ENCODE data around the gene LTBP2.

The LTBP2 gene

GRCh38 chr14:74488786-74489397 is 123.1 kb downstream of the LTBP2 start:
- no peak for DNase-seq (ENCODE audit: low read depth, low spot score)

GRCh38 chr14:74486164-74486563 is 125.9 kb downstream of the LTBP2 start:
- DNase-seq (ENCODE audit: low read depth, low spot score) = no peak

GRCh38 chr14:74483321-74483720 is 128.7 kb downstream of the LTBP2 start:
- DNase-seq (ENCODE audit: low read depth, low spot score) = no peak

DNA sequence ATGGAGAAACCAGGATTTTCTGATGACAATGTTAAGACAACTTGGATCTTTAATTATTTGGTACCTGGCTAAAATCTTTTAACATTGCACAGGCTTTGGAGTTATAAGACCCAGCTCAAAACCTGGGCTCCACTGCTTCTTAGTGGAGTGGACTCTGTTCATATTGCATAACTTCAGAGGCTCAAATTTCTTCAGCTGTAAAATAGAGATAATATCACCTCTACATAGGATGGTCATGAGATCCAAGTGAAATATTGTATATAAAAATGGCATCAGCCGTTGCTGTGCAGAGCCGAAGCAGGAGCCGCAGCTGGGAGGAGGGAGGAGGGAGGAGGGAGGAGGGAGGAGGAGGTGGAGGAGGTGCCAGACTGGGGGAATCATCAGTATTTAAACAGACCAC is 129.5 kb downstream of the LTBP2 start:
- no peak for DNase-seq (ENCODE audit: low read depth, low spot score)

GRCh38 chr14:74480046-74480445 is 132.0 kb downstream of the LTBP2 start:
- DNase-seq (ENCODE audit: low read depth, low spot score) = no peak

GRCh38 chr14:74478996-74479635 is 132.9 kb downstream of the LTBP2 start:
- DNase-seq (ENCODE audit: low read depth, low spot score) = no peak

- no peak for DNase-seq (ENCODE audit: low read depth, low spot score)
These were observed 135.4 kb downstream of the LTBP2 start for GRCh38 chr14:74476607-74477006.

GRCh38 chr14:74476107-74476506 is 135.9 kb downstream of the LTBP2 start:
- DNase-seq (ENCODE audit: low read depth, low spot score) = no peak

- DNase-seq (ENCODE audit: low read depth, low spot score) = no peak
These were observed 136.4 kb downstream of the LTBP2 start for GRCh38 chr14:74475678-74476077.

DNA sequence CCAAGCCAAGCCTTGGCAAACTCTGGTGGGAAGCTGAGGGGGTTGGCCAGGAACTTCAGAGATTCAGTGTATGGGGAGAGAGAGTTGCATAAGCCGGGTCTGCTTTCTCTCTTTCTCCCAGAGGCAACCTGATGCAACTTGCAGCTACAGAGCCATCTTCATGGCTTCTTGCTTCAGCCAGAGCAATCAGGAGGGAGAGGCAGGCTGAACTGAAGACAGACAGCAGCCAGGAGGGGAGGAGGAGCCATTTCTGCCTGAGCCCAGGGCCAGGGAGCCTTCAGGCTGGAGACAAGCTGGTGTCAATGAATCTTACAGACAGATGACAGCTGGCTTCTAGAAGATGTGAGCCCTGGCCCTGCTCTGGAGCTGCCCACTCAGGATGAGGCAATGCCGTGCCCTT is 137.7 kb downstream of the LTBP2 start:
- DNase-seq (ENCODE audit: low read depth, low spot score) = no peak

GRCh38 chr14:74472601-74473000 is 139.4 kb downstream of the LTBP2 start:
- DNase-seq (ENCODE audit: low read depth, low spot score) = no peak

GRCh38 chr14:74469548-74470518 is 142.2 kb downstream of the LTBP2 start:
- DNase-seq (ENCODE audit: low read depth, low spot score) = no peak

DNA sequence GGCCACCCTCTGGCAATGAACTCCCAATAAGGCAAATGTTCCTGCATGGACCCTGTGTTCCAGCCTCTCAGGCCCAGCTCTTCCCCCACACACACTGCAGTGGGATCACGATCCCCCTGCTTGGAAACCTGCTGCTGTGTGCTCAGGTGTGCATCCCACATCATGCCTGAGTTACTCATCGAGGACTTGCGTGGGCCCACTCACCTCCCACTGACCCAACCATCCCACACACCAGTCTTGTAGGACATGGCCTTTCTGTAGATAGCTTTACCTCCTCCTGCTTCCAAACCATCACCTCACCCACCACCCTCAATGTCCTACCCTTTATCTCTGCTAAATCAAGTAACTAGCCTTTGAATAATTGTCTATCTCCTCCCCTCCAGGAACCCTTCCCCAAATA is 143.5 kb downstream of the LTBP2 start:
- no peak for DNase-seq (ENCODE audit: low read depth, low spot score)

GRCh38 chr14:74465335-74465734 is 146.7 kb downstream of the LTBP2 start:
- no peak for DNase-seq (ENCODE audit: low read depth, low spot score)

- DNase-seq (ENCODE audit: low read depth, low spot score) = no peak
These were observed 147.3 kb downstream of the LTBP2 start for GRCh38 chr14:74464785-74465184.

DNA sequence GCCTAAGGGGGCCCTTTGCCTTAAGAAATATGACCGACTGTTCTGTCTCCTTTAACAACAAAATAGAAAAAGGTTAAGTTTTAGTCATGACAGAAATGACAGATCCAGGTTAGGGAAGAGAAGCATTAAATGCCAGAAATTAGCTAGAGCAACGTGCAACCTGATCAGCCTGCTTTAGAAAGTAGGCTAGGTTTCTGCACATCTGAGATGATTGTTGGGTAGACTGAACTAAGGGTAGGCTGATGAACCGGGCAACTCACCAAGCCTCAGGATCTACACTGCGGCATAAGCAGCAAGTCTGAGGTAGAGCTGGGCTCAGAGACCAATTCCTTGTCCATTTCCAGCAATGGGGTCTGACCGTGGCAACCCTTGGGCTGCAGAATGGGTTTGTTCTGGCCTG is 148.3 kb downstream of the LTBP2 start:
- no peak for DNase-seq (ENCODE audit: low read depth, low spot score)

DNA sequence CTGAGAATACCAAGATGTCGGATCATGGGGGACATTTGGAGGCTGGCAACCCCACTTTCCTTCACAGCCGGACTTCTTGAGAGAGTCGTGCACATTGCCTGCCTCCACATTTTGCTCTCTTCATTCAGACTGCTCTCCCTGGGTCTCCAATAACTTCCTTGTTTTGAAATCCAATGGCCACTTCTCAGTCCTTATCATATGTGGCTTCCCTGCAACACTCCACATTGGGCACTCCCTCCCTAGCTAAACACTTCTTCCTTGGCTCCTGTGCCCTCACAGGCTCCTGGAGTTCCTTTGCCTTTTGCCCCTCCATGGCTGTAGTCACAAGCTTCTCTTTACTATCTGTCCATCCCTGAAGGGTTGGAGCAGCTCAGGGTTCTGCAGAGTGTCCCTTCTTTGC is 149.0 kb downstream of the LTBP2 start:
- DNase-seq (ENCODE audit: low read depth, low spot score) = no peak

DNA sequence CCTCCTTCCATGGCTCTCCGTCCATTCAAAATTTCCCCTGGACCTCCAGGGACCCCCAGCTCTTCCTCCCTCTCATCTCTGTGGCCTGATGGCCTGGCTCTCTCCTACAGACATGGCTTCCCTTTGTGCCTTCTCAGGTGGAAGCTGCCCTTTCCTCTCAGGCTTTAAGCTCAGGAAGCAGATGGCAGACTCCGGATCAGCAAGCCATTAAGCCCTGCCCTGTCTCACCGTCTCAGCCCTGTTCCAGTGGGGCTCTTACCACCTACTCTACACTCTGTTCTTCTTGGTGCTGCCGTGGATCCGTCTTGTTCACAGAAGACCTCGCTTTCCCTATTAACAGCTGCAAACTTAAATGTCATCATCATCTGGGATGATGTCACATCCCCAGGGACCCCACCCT is 152.1 kb downstream of the LTBP2 start:
- no peak for DNase-seq (ENCODE audit: low read depth, low spot score)

- DNase-seq (ENCODE audit: low read depth, low spot score) = no peak
These were observed 152.6 kb downstream of the LTBP2 start for GRCh38 chr14:74459289-74459946.

- no peak for DNase-seq (ENCODE audit: low read depth, low spot score)
These were observed 154.5 kb downstream of the LTBP2 start for GRCh38 chr14:74457565-74457895.

- no peak for DNase-seq (ENCODE audit: low read depth, low spot score)
These were observed 155.1 kb downstream of the LTBP2 start for GRCh38 chr14:74456684-74457564.
